ENCODE results near the gene CFAP141.

GRCh38 chr1:154159554-154159953, 46.6 kb downstream of the CFAP141 start:
- no peak for TF ChIP-seq POLR2A (IDR thresholded peaks at IDR 0.05)
- no peak for TF ChIP-seq CTCF (IDR thresholded peaks at IDR 0.05)
- no peak for TF ChIP-seq POLR2AphosphoS5 (IDR thresholded peaks at IDR 0.05)
- no peak for TF ChIP-seq EP300 (IDR thresholded peaks at IDR 0.05)
